Endothelial cell of umbilical vein (primary cell): ENCODE results near the gene SC5D. TPM values are rescaled to one million over a fixed set of nuclear protein-coding genes. Genes with fewer than 3 reads are reported as not detected.

Experiments
- BruUV-seq: library from RNA; stranded (reverse); fragments of 400-500 nt; replicated peaks from 2 replicates; lab custom pipeline; 2021; lab: Mats Ljungman, UMichigan
- CTCF ChIA-PET: fragments of 300-600, 350-600 bp; sonication (Branson Sonifier 250); formaldehyde crosslinking; loops from one replicate; lab custom pipeline; 2021; ENCODE audit warnings: antibody characterized with exemption, inconsistent platforms; lab: Charles Lee
- POLR2A ChIA-PET: fragments of 300-600, 350-600 bp; sonication (Branson Sonifier 250); formaldehyde crosslinking; loops from one replicate; lab custom pipeline; 2021; ENCODE audit warnings: antibody characterized with exemption, inconsistent platforms; lab: Charles Lee
- DNase-seq: peaks from one replicate; pipeline ENCODE4 v3.0.0-alpha.2; 2011; ENCODE audit warnings: low read depth, low spot score
- FAIRE-seq: peaks from 2 replicates; lab custom pipeline; 2011; peaks lifted over from hg19 to GRCh38; lab: Jason Lieb, UNC
- H2AFZ ChIP-seq: 2 replicates; pipeline ENCODE4 v1.6.0; 2012; ENCODE audit warnings: low read depth, low read length, control low read depth, inconsistent platforms
- H3K27ac ChIP-seq: 2 replicates; pipeline ENCODE4 v1.5.1; 2011; ENCODE audit warnings: low read depth, mild to moderate bottlenecking, control low read depth, low read length, moderate library complexity; ENCODE audit not compliant: insufficient read depth
- H3K27me3 ChIP-seq, 2 experiments: 2 replicates each; pipeline versions ENCODE4 v1.6.0 to v1.6.1; 2011; ENCODE audit warnings: low read length in 2 of 2, mixed read lengths in 1 of 2; ENCODE audit not compliant: control insufficient read depth in 2 of 2, insufficient read depth in 2 of 2
- H3K36me3 ChIP-seq, 2 experiments: 2 replicates in 1 of 2; 3 replicates in 1 of 2; pipeline ENCODE4 v1.5.1; 2011; ENCODE audit warnings: low read length in 2 of 2, mild to moderate bottlenecking in 1 of 2, moderate library complexity in 1 of 2; ENCODE audit not compliant: control insufficient read depth in 2 of 2, insufficient read depth in 2 of 2; ENCODE audit errors: extremely low read depth in 1 of 2
- H3K4me1 ChIP-seq: 3 replicates; pipeline ENCODE4 v1.5.1; 2011; ENCODE audit warnings: mild to moderate bottlenecking, low read length; ENCODE audit not compliant: control insufficient read depth, insufficient read depth; ENCODE audit errors: extremely low read depth
- H3K4me2 ChIP-seq: 2 replicates; pipeline ENCODE4 v1.6.1; 2011; ENCODE audit warnings: low read length, control low read depth, mixed read lengths; ENCODE audit not compliant: insufficient read depth
- H3K4me3 ChIP-seq, 3 experiments: fragments of 200-600 bp in 1 of 3; sonication (generic), shearing (Covaris generic) in 1 of 3; replicated peaks in 1 of 3; 2 replicates each; pipeline ENCODE4 v1.5.1; 2011 to 2016; ENCODE audit warnings: control low read depth in 3 of 3, low read length in 3 of 3, mild to moderate bottlenecking in 2 of 3, inconsistent platforms in 1 of 3, low read depth in 1 of 3, moderate library complexity in 1 of 3; ENCODE audit not compliant: insufficient read depth in 1 of 3
- H3K79me2 ChIP-seq: 2 replicates; pipeline ENCODE4 v1.6.0; 2012; ENCODE audit warnings: low read length, inconsistent platforms; ENCODE audit not compliant: control insufficient read depth, insufficient read depth
- H3K9ac ChIP-seq: replicated peaks from 2 replicates; pipeline ENCODE3; 2011; ENCODE audit warnings: low read length, control low read depth; ENCODE audit not compliant: insufficient read depth; ENCODE audit errors: extremely low read depth
- H3K9me1 ChIP-seq: replicated peaks from 3 replicates; pipeline ENCODE4 v1.6.0; 2011; ENCODE audit warnings: mild to moderate bottlenecking, low read length; ENCODE audit not compliant: control insufficient read depth, insufficient read depth; ENCODE audit errors: extremely low read depth
- H3K9me3 ChIP-seq: replicated peaks from 2 replicates; pipeline ENCODE4 v1.5.1; 2012; ENCODE audit warnings: low read length, inconsistent platforms; ENCODE audit not compliant: control insufficient read depth, insufficient read depth
- H4K20me1 ChIP-seq: replicated peaks from 2 replicates; pipeline ENCODE3; 2011; ENCODE audit warnings: mild to moderate bottlenecking, low read length; ENCODE audit not compliant: control insufficient read depth, insufficient read depth; ENCODE audit errors: extremely low read depth
- CTCF ChIP-seq, 2 donors: IDR thresholded peaks; 1 replicate in 1 of 2; 2 replicates in 1 of 2; pipeline ENCODE4 v1.5.1; 2011; ENCODE audit warnings: low read length in 2 of 2, mild to moderate bottlenecking in 2 of 2, moderate library complexity in 2 of 2, control low read depth in 1 of 2, inconsistent platforms in 1 of 2, low read depth in 1 of 2; ENCODE audit not compliant: insufficient read depth in 1 of 2; ENCODE audit errors: extremely low read depth in 1 of 2
- EZH2 ChIP-seq: IDR thresholded peaks from 2 replicates; pipeline ENCODE4 v1.6.1; 2012; ENCODE audit warnings: borderline replicate concordance, low read depth, mild to moderate bottlenecking, moderate library complexity, low read length, inconsistent platforms; ENCODE audit not compliant: severe bottlenecking
- FOS ChIP-seq: IDR thresholded peaks from 2 replicates; pipeline ENCODE4 v1.6.1; 2011; ENCODE audit warnings: mild to moderate bottlenecking, low read length, moderate library complexity, borderline replicate concordance; ENCODE audit not compliant: insufficient read depth
- GATA2 ChIP-seq: IDR thresholded peaks from 2 replicates; pipeline ENCODE4 v1.7.0; 2011; ENCODE audit warnings: low read depth, mild to moderate bottlenecking, moderate library complexity, mixed read lengths, low read length; ENCODE audit not compliant: insufficient read length, insufficient read depth
- JUN ChIP-seq: IDR thresholded peaks from 2 replicates; pipeline ENCODE4 v1.6.1; 2011; ENCODE audit warnings: borderline replicate concordance, low read depth; ENCODE audit not compliant: insufficient read length, insufficient read depth
- MAX ChIP-seq: IDR thresholded peaks from 2 replicates; pipeline ENCODE4 v1.6.1; 2011; ENCODE audit not compliant: insufficient read depth, insufficient read length
- MYC ChIP-seq: IDR thresholded peaks from one replicate; pipeline ENCODE4 v1.6.1; 2011; ENCODE audit warnings: mild to moderate bottlenecking, low read depth, low read length
- POLR2A ChIP-seq: IDR thresholded peaks from 2 replicates; pipeline ENCODE4 v1.6.1; 2012; ENCODE audit warnings: low read depth, mild to moderate bottlenecking, control low read depth, low read length
- POLR2AphosphoS5 ChIP-seq: IDR thresholded peaks from 2 replicates; pipeline ENCODE4 v1.6.1; 2012; ENCODE audit warnings: low read depth, mild to moderate bottlenecking, control low read depth, low read length, moderate library complexity; ENCODE audit not compliant: insufficient read depth
- dilution Hi-C: fragments of 300-500 bp; cut with MboI; formaldehyde crosslinking; loops from one replicate; pipeline ENCODE4 v1.15.0; 2019; ENCODE audit warnings: low sequenced_read_pairs; ENCODE audit not compliant: extremely low pct_ligation_motif_present
- intact Hi-C: fragments of 100-400 bp; cut with micrococcal nuclease; formaldehyde crosslinking; loops from one replicate; pipeline ENCODE4 v1.10.0; 2022
- polyA plus RNA-seq, 4 experiments: library from polyadenylated mRNA; depleted of rRNA in 3 of 4; stranded (reverse) in 3 of 4; unstranded in 1 of 4; fragments of >200 nt; gene quantifications; 2 replicates each; pipeline versions ENCODE4 v1.2.1 to v1.2.3, GENCODE V29; 2011 to 2012; ENCODE audit warnings: missing spikeins in 1 of 4
- total RNA-seq: library from RNA; stranded (reverse); gene quantifications from 2 replicates; pipeline ENCODE4 v1.2.3, GENCODE V29; 2021

Gene SC5D
- total and polyA plus RNA-seq, 2 donors (not counting 3 experiments of a cell fraction or from before 2014, with no cell fraction given) = 37.1 to 40.0 TPM

- DNase-seq = no peak
Observed at GRCh38 chr11:121354192-121354591, 61.6 kb downstream of the SC5D start.

More at GRCh38 chr11:121354192-121354591, 61.6 kb downstream of the SC5D start:
- H3K9me1 ChIP-seq = no peaks in the 10 kb centered on the region
- dilution Hi-C loops = no loop called here
- FAIRE-seq = no peak
- no peak overlapping the region for H3K9ac ChIP-seq
- H3K4me3 ChIP-seq = no peak overlapping the region
- H3K9me3 ChIP-seq = no peaks in the 10 kb centered on the region
- no peak overlapping the region for H2AFZ ChIP-seq
- ChIA-PET CTCF (interaction anchor here (0.9 kb wide), 1 partner anchor 27 kb away, joined by 3 read pairs; no protein-coding TSS in a partner anchor), POLR2A (no interaction called here)
- H3K27me3 ChIP-seq = no peaks in the 10 kb centered on the region
- no TSS peak for BruUV-seq
- no peaks in the 10 kb centered on the region for H3K79me2 ChIP-seq
- TF ChIP-seq EZH2 (no peak), POLR2AphosphoS5 (no peak), POLR2A (no peak), GATA2 (no peak), MAX (no peak), FOS (no peak), CTCF (IDR thresholded peaks at IDR 0.05; ENCODE audit: extremely low read depth in 1 of 2, insufficient read depth in 1 of 2, low read depth in 1 of 2, low read length in 2 of 2) (no peak), JUN (no peak), MYC (no peak)
- no peaks in the 10 kb centered on the region for H3K36me3 ChIP-seq
- H4K20me1 ChIP-seq = no peaks in the 10 kb centered on the region
- intact Hi-C loops = no loop called here
- no peak overlapping the region for H3K4me2 ChIP-seq
- no peak overlapping the region for H3K27ac ChIP-seq
- H3K4me1 ChIP-seq = no peaks in the 10 kb centered on the region
